Keratinocyte (primary cell): Measurements from ENCODE around the gene TRAT1. TPM values are rescaled to one million over a fixed set of nuclear protein-coding genes. Genes with fewer than 3 reads are reported as not detected.

Source experiments
- DNase-seq: peaks from one replicate; pipeline ENCODE4 v3.0.0-alpha.2; 2011; ENCODE audit warnings: low read depth, missing footprints, low spot score
- FAIRE-seq: peaks from 2 replicates; lab custom pipeline; 2011; peaks lifted over from hg19 to GRCh38; lab: Jason Lieb, UNC
- H2AFZ ChIP-seq: 2 replicates; pipeline ENCODE4 v1.6.0; 2012; ENCODE audit warnings: low read length, control low read depth, inconsistent platforms; ENCODE audit not compliant: control insufficient read depth
- H3K27ac ChIP-seq: 2 replicates; pipeline ENCODE4 v1.5.1; 2011; ENCODE audit warnings: low read length; ENCODE audit not compliant: control insufficient read depth, insufficient read depth
- H3K27me3 ChIP-seq: 3 replicates; pipeline ENCODE4 v1.6.0; 2011; ENCODE audit warnings: low read length; ENCODE audit not compliant: control insufficient read depth, insufficient read depth; ENCODE audit errors: extremely low read depth
- H3K36me3 ChIP-seq, 2 experiments: 2 replicates in 1 of 2; 3 replicates in 1 of 2; pipeline ENCODE4 v1.5.1; 2011; ENCODE audit warnings: low read length in 2 of 2, mild to moderate bottlenecking in 1 of 2; ENCODE audit not compliant: control insufficient read depth in 2 of 2, insufficient read depth in 2 of 2; ENCODE audit errors: extremely low read depth in 1 of 2
- H3K4me1 ChIP-seq: 3 replicates; pipeline ENCODE4 v1.5.1; 2011; ENCODE audit warnings: low read length; ENCODE audit not compliant: control insufficient read depth, insufficient read depth; ENCODE audit errors: extremely low read depth
- H3K4me2 ChIP-seq: 3 replicates; pipeline ENCODE4 v1.6.0; 2011; ENCODE audit warnings: low read depth, low read length; ENCODE audit not compliant: control insufficient read depth, insufficient read depth; ENCODE audit errors: extremely low read depth
- H3K4me3 ChIP-seq, 3 experiments: fragments of 200-600 bp in 1 of 3; sonication (generic) in 1 of 3; 2 replicates in 2 of 3; 3 replicates in 1 of 3; pipeline ENCODE4 v1.5.1; 2011 to 2016; ENCODE audit warnings: low read length in 3 of 3, mild to moderate bottlenecking in 3 of 3, control low read depth in 2 of 3, inconsistent platforms in 1 of 3, low read depth in 1 of 3, mixed read lengths in 1 of 3, mixed run types in 1 of 3, moderate library complexity in 1 of 3; ENCODE audit not compliant: control insufficient read depth in 2 of 3, insufficient read depth in 2 of 3; ENCODE audit errors: extremely low read depth in 1 of 3
- H3K79me2 ChIP-seq: 2 replicates; pipeline ENCODE4 v1.6.0; 2012; ENCODE audit warnings: low read length; ENCODE audit not compliant: control insufficient read depth, insufficient read depth
- H3K9ac ChIP-seq: 3 replicates; pipeline ENCODE4 v1.6.0; 2011; ENCODE audit warnings: low read length; ENCODE audit not compliant: control insufficient read depth, insufficient read depth; ENCODE audit errors: extremely low read depth
- H3K9me1 ChIP-seq: 3 replicates; pipeline ENCODE4 v1.6.0; 2011; ENCODE audit warnings: low read length; ENCODE audit not compliant: control insufficient read depth, insufficient read depth; ENCODE audit errors: extremely low read depth
- H3K9me3 ChIP-seq: 2 replicates; pipeline ENCODE4 v1.5.1; 2012; ENCODE audit warnings: low read depth, low read length; ENCODE audit not compliant: control insufficient read depth
- H4K20me1 ChIP-seq: 3 replicates; pipeline ENCODE4 v1.6.0; 2011; ENCODE audit warnings: low read length; ENCODE audit not compliant: control insufficient read depth, insufficient read depth; ENCODE audit errors: extremely low read depth
- EZH2 ChIP-seq: IDR thresholded peaks from one replicate; pipeline ENCODE4 v1.6.1; 2012; ENCODE audit warnings: inconsistent platforms, mild to moderate bottlenecking, low read length, moderate library complexity
- dilution Hi-C: fragments of 300-500 bp; cut with MboI; formaldehyde crosslinking; loops from one replicate; pipeline ENCODE4 v1.7.0; 2020; ENCODE audit warnings: low sequenced_read_pairs; ENCODE audit not compliant: extremely low pct_ligation_motif_present
- polyA plus RNA-seq, 5 experiments: library from polyadenylated mRNA; depleted of rRNA in 3 of 5; stranded (reverse) in 3 of 5; stranded (forward) in 1 of 5; unstranded in 1 of 5; fragments of >200 nt; gene quantifications; 1 replicate in 1 of 5; 2 replicates in 3 of 5; 3 replicates in 1 of 5; pipeline versions ENCODE4 v1.2.1 to v1.2.3, GENCODE V29; 2011 to 2012; ENCODE audit warnings: missing spikeins in 2 of 5, low read depth in 1 of 5, low replicate concordance in 1 of 5
- TF ChIP-seq, protein P1 (sequence below), 3 experiments: IDR thresholded peaks in 1 of 3; conservative IDR thresholded peaks in 1 of 3; optimal IDR thresholded peaks in 1 of 3; 2 replicates in 2 of 3; 3 replicates in 1 of 3; pipeline versions ENCODE3 to v1.5.1; 2011; ENCODE audit warnings: low read length in 3 of 3, mild to moderate bottlenecking in 3 of 3, moderate library complexity in 2 of 3, control low read depth in 1 of 3, inconsistent platforms in 1 of 3; ENCODE audit not compliant: insufficient read depth in 2 of 3; ENCODE audit errors: extremely low read depth in 1 of 3

Gene TRAT1
- polyA plus RNA-seq, 1 donor (not counting 4 experiments of a cell fraction or from before 2014, with no cell fraction given): not detected

DNA sequence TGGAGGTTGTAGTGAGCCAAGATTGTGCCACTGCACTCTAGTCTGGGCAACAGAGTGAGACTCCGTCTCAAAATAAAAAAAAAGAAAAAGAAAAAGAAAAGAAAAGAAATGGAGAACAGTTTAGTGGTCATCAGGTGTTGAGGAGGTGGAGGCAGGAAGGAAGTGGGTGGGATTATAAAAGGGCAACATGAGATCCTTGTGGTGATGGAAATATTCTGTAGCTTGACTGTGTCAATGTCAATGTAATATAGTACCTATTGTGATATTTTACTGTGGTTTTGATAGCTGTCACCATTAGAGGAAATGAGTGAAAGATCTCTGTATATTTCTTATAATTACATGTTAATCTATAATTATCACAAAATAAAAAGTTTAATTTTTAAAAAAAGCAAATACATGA, 60.8 kb downstream of the TRAT1 start:
- FAIRE-seq: no peak
- dilution Hi-C loops: no loop called here

DNA sequence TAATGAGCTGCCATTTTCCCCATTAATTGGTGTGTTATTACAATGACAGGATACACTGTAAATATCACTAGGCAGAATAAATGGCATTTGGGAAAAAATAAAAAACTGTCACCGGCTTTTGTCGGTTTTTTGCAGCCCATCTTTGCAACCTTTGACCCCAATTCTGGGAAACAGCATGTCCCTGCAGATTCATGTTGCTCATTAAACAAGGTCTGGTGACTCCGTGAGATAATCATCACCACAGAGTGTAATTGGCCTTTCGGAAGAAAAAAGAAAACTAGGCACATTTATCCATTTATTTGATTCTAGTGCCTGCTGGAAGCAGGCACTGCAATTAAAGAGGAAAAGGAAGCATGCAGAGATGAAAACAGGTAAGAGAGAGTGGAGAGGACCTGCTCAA, 64.5 kb downstream of the TRAT1 start:
- dilution Hi-C loops: no loop called here
- no peaks in the 10 kb centered on the region for H3K27me3 ChIP-seq

More for the DNA sequence above, 60.8 kb downstream of the TRAT1 start:
- H3K9me3 ChIP-seq: no peaks in the 10 kb centered on the region
- no peaks in the 10 kb centered on the region for H3K4me1 ChIP-seq
- H3K27ac ChIP-seq: no peak overlapping the region
- no peaks in the 10 kb centered on the region for H3K79me2 ChIP-seq
- TF ChIP-seq EZH2: no peak
- TF ChIP-seq, protein P1, sequence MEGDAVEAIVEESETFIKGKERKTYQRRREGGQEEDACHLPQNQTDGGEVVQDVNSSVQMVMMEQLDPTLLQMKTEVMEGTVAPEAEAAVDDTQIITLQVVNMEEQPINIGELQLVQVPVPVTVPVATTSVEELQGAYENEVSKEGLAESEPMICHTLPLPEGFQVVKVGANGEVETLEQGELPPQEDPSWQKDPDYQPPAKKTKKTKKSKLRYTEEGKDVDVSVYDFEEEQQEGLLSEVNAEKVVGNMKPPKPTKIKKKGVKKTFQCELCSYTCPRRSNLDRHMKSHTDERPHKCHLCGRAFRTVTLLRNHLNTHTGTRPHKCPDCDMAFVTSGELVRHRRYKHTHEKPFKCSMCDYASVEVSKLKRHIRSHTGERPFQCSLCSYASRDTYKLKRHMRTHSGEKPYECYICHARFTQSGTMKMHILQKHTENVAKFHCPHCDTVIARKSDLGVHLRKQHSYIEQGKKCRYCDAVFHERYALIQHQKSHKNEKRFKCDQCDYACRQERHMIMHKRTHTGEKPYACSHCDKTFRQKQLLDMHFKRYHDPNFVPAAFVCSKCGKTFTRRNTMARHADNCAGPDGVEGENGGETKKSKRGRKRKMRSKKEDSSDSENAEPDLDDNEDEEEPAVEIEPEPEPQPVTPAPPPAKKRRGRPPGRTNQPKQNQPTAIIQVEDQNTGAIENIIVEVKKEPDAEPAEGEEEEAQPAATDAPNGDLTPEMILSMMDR (optimal IDR thresholded peaks at IDR 0.05 in 1 of 3, IDR thresholded peaks at IDR 0.05 in 1 of 3, conservative IDR thresholded peaks at IDR 0.05 in 1 of 3; ENCODE audit: extremely low read depth in 1 of 3, insufficient read depth in 2 of 3, low read length in 3 of 3): no peak
- H4K20me1 ChIP-seq: no peaks in the 10 kb centered on the region
- no peak overlapping the region for H3K4me3 ChIP-seq
- H3K36me3 ChIP-seq: no peaks in the 10 kb centered on the region
- no peak overlapping the region for H2AFZ ChIP-seq
- no peaks in the 10 kb centered on the region for H3K9me1 ChIP-seq
- no peak overlapping the region for H3K9ac ChIP-seq
- H3K4me2 ChIP-seq: no peak overlapping the region
- no peak for DNase-seq
- no peaks in the 10 kb centered on the region for H3K27me3 ChIP-seq

More for the DNA sequence above, 64.5 kb downstream of the TRAT1 start:
- no peak for FAIRE-seq
- H3K4me1 ChIP-seq: no peaks in the 10 kb centered on the region
- H3K9ac ChIP-seq: no peak overlapping the region
- H3K79me2 ChIP-seq: no peaks in the 10 kb centered on the region
- DNase-seq: no peak
- no peaks in the 10 kb centered on the region for H3K9me1 ChIP-seq
- H4K20me1 ChIP-seq: no peaks in the 10 kb centered on the region
- no peak overlapping the region for H3K27ac ChIP-seq
- H2AFZ ChIP-seq: no peak overlapping the region
- TF ChIP-seq, protein P1 (optimal IDR thresholded peaks at IDR 0.05 in 1 of 3, IDR thresholded peaks at IDR 0.05 in 1 of 3, conservative IDR thresholded peaks at IDR 0.05 in 1 of 3; ENCODE audit: extremely low read depth in 1 of 3, insufficient read depth in 2 of 3, low read length in 3 of 3): no peak
- TF ChIP-seq EZH2: no peak
- H3K4me2 ChIP-seq: no peak overlapping the region
- no peaks in the 10 kb centered on the region for H3K36me3 ChIP-seq
- no peak overlapping the region for H3K4me3 ChIP-seq
- no peaks in the 10 kb centered on the region for H3K9me3 ChIP-seq
